ENCODE data around the gene FHL3.
A peak's percentile ranks its signal among the peaks of the same experiment; 100 is the strongest.
"Not testable (repeated sequence)": the region's sequence is repeated elsewhere in the genome, so short reads cannot be mapped to it uniquely, and the experiment has no call there.

FHL3 gene

GRCh38 chr1:38044221-38045215, 39.2 kb upstream of the FHL3 start:
- Histone ChIP-seq H3K4me3 (ENCODE audit: low read length in 2 of 2) (peak overlapping the region in 1 of 2 donors; percentile 29), H3K9ac (ENCODE audit: low read length in 2 of 2) (no peak overlapping the region)

GRCh38 chr1:38043036-38043747, 37.9 kb upstream of the FHL3 start:
- Histone ChIP-seq H3K9me3 (ENCODE audit: control insufficient read depth in 2 of 2, low read length in 2 of 2) (no peaks in the 10 kb centered on the region), H3K9ac (ENCODE audit: low read length in 2 of 2) (no peak overlapping the region), H3K4me3 (ENCODE audit: low read length in 2 of 2) (no peak overlapping the region), H3K36me3 (ENCODE audit: control insufficient read depth in 2 of 2, insufficient read depth in 2 of 2, low read length in 2 of 2) (no peaks in the 10 kb centered on the region), H3K27me3 (ENCODE audit: control insufficient read depth in 1 of 2, insufficient read depth in 2 of 2, low read length in 2 of 2) (peaks cover 67 to 71% of the 10 kb centered on the region in 2 donors), H3K4me1 (ENCODE audit: control insufficient read depth, insufficient read depth, low read length) (peaks cover 20% of the 10 kb centered on the region), H3K27ac (ENCODE audit: low read length) (no peak overlapping the region)

More at GRCh38 chr1:38044221-38045215, 39.2 kb upstream of the FHL3 start:
- Histone ChIP-seq H3K4me1 (ENCODE audit: control insufficient read depth, insufficient read depth, low read length) (peaks cover 20% of the 10 kb centered on the region), H3K27me3 (ENCODE audit: control insufficient read depth in 1 of 2, insufficient read depth in 2 of 2, low read length in 2 of 2) (peaks cover 55 to 60% of the 10 kb centered on the region in 2 donors), H3K9me3 (ENCODE audit: control insufficient read depth in 2 of 2, low read length in 2 of 2) (no peaks in the 10 kb centered on the region), H3K27ac (ENCODE audit: low read length) (no peak overlapping the region), H3K36me3 (ENCODE audit: control insufficient read depth in 2 of 2, insufficient read depth in 2 of 2, low read length in 2 of 2) (no peaks in the 10 kb centered on the region)

- Histone ChIP-seq H3K9me3 (ENCODE audit: control insufficient read depth in 2 of 2, low read length in 2 of 2) (no peaks in the 10 kb centered on the region), H3K4me3 (ENCODE audit: low read length in 2 of 2) (no peak overlapping the region), H3K9ac (ENCODE audit: low read length in 2 of 2) (no peak overlapping the region), H3K27ac (ENCODE audit: low read length) (no peak overlapping the region), H3K4me1 (ENCODE audit: control insufficient read depth, insufficient read depth, low read length) (peaks cover 10% of the 10 kb centered on the region), H3K36me3 (ENCODE audit: control insufficient read depth in 2 of 2, insufficient read depth in 2 of 2, low read length in 2 of 2) (no peaks in the 10 kb centered on the region), H3K27me3 (ENCODE audit: control insufficient read depth in 1 of 2, insufficient read depth in 2 of 2, low read length in 2 of 2) (peaks cover 71 to 72% of the 10 kb centered on the region in 2 donors)
Measured at GRCh38 chr1:38041936-38042834, 36.9 kb upstream of the FHL3 start.

- H3K36me3 ChIP-seq (ENCODE audit: control insufficient read depth in 2 of 2, insufficient read depth in 2 of 2, low read length in 2 of 2): no peaks in the 10 kb centered on the region
- H3K9me3 ChIP-seq (ENCODE audit: control insufficient read depth in 2 of 2, low read length in 2 of 2): no peaks in the 10 kb centered on the region
- no peak overlapping the region for H3K27ac ChIP-seq (ENCODE audit: low read length)
- no peak overlapping the region for H3K4me3 ChIP-seq (ENCODE audit: low read length in 2 of 2)
- H3K9ac ChIP-seq (ENCODE audit: low read length in 2 of 2): no peak overlapping the region
- peaks cover 57 to 69% of the 10 kb centered on the region in 2 donors for H3K27me3 ChIP-seq (ENCODE audit: control insufficient read depth in 1 of 2, insufficient read depth in 2 of 2, low read length in 2 of 2)
- H3K4me1 ChIP-seq (ENCODE audit: control insufficient read depth, insufficient read depth, low read length): peaks cover 2% of the 10 kb centered on the region
Measured at GRCh38 chr1:38039331-38040088, 34.2 kb upstream of the FHL3 start.

- Histone ChIP-seq H3K9ac (ENCODE audit: low read length in 2 of 2) (no peak overlapping the region), H3K4me1 (ENCODE audit: control insufficient read depth, insufficient read depth, low read length) (no peaks in the 10 kb centered on the region), H3K36me3 (ENCODE audit: control insufficient read depth in 2 of 2, insufficient read depth in 2 of 2, low read length in 2 of 2) (no peaks in the 10 kb centered on the region), H3K4me3 (ENCODE audit: low read length in 2 of 2) (no peak overlapping the region), H3K27ac (ENCODE audit: low read length) (no peak overlapping the region), H3K27me3 (ENCODE audit: control insufficient read depth in 1 of 2, insufficient read depth in 2 of 2, low read length in 2 of 2) (peaks cover 51 to 63% of the 10 kb centered on the region in 2 donors), H3K9me3 (ENCODE audit: control insufficient read depth in 2 of 2, low read length in 2 of 2) (no peaks in the 10 kb centered on the region)
Measured at GRCh38 chr1:38038861-38039260, 33.5 kb upstream of the FHL3 start.

GRCh38 chr1:38037221-38037939, 32.1 kb upstream of the FHL3 start:
- peaks cover 38 to 50% of the 10 kb centered on the region in 2 donors for H3K27me3 ChIP-seq (ENCODE audit: control insufficient read depth in 1 of 2, insufficient read depth in 2 of 2, low read length in 2 of 2)
- H3K4me1 ChIP-seq (ENCODE audit: control insufficient read depth, insufficient read depth, low read length): no peaks in the 10 kb centered on the region
- H3K4me3 ChIP-seq (ENCODE audit: low read length in 2 of 2): no peak overlapping the region
- H3K36me3 ChIP-seq (ENCODE audit: control insufficient read depth in 2 of 2, insufficient read depth in 2 of 2, low read length in 2 of 2): no peaks in the 10 kb centered on the region
- H3K27ac ChIP-seq (ENCODE audit: low read length): no peak overlapping the region
- no peaks in the 10 kb centered on the region for H3K9me3 ChIP-seq (ENCODE audit: control insufficient read depth in 2 of 2, low read length in 2 of 2)
- H3K9ac ChIP-seq (ENCODE audit: low read length in 2 of 2): no peak overlapping the region

- H3K27ac ChIP-seq (ENCODE audit: low read length): no peak overlapping the region
Measured at GRCh38 chr1:38034871-38035270, 29.6 kb upstream of the FHL3 start.

GRCh38 chr1:38032992-38033391, 27.7 kb upstream of the FHL3 start:
- H3K36me3 ChIP-seq (ENCODE audit: control insufficient read depth in 2 of 2, insufficient read depth in 2 of 2, low read length in 2 of 2); H3K4me3 ChIP-seq (ENCODE audit: low read length in 2 of 2); H3K9me3 ChIP-seq (ENCODE audit: control insufficient read depth in 2 of 2, low read length in 2 of 2); H3K27ac ChIP-seq (ENCODE audit: low read length); H3K9ac ChIP-seq (ENCODE audit: low read length in 2 of 2); H3K27me3 ChIP-seq (ENCODE audit: control insufficient read depth in 1 of 2, insufficient read depth in 2 of 2, low read length in 2 of 2): not testable (repeated sequence)
- H3K4me1 ChIP-seq (ENCODE audit: control insufficient read depth, insufficient read depth, low read length): peaks cover 22% of the 10 kb centered on the region

More at GRCh38 chr1:38034871-38035270, 29.6 kb upstream of the FHL3 start:
- Histone ChIP-seq H3K27me3 (ENCODE audit: control insufficient read depth in 1 of 2, insufficient read depth in 2 of 2, low read length in 2 of 2) (peaks cover 15 to 26% of the 10 kb centered on the region in 2 donors), H3K4me1 (ENCODE audit: control insufficient read depth, insufficient read depth, low read length) (peaks cover 9% of the 10 kb centered on the region), H3K4me3 (ENCODE audit: low read length in 2 of 2) (no peak overlapping the region), H3K36me3 (ENCODE audit: control insufficient read depth in 2 of 2, insufficient read depth in 2 of 2, low read length in 2 of 2) (no peaks in the 10 kb centered on the region), H3K9me3 (ENCODE audit: control insufficient read depth in 2 of 2, low read length in 2 of 2) (no peaks in the 10 kb centered on the region), H3K9ac (ENCODE audit: low read length in 2 of 2) (no peak overlapping the region)

- Histone ChIP-seq H3K4me1 (ENCODE audit: control insufficient read depth, insufficient read depth, low read length) (peaks cover 22% of the 10 kb centered on the region), H3K9me3 (ENCODE audit: control insufficient read depth in 2 of 2, low read length in 2 of 2) (no peaks in the 10 kb centered on the region), H3K27ac (ENCODE audit: low read length) (no peak overlapping the region), H3K4me3 (ENCODE audit: low read length in 2 of 2) (no peak overlapping the region), H3K36me3 (ENCODE audit: control insufficient read depth in 2 of 2, insufficient read depth in 2 of 2, low read length in 2 of 2) (no peaks in the 10 kb centered on the region), H3K27me3 (ENCODE audit: control insufficient read depth in 1 of 2, insufficient read depth in 2 of 2, low read length in 2 of 2) (peaks cover 0 to 4% of the 10 kb centered on the region in 2 donors), H3K9ac (ENCODE audit: low read length in 2 of 2) (no peak overlapping the region)
Measured at GRCh38 chr1:38031513-38031866, 26.2 kb upstream of the FHL3 start.

Data from stomach smooth muscle (tissue), 2 donors.